ENCODE results near the gene KAT6B. TPM values are rescaled to one million over a fixed set of nuclear protein-coding genes. Genes with fewer than 3 reads are reported as not detected.

Gene KAT6B
- total RNA-seq, 1 experiment from 2014 or later = 21.8 TPM

DNA sequence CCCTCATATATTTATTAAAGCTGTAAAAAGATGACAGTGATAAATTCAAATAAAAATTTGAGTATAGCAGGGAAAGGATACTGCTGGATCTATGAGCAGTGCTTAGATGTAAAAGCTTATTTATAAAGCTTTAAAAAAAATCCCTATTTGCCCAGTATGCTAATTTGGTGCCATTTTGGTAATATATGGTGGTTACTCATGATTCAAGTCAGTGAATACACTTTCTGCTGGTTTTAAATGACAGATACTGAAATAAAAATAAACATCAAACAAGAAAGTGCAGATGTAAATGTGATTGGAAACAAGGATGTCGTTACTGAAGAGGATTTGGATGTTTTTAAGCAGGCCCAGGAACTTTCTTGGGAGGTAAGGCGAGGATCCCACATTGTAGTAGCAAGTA is 150.7 kb downstream of the KAT6B start:
- Histone ChIP-seq H3K36me3 (ENCODE audit: insufficient read depth, low read length, poor library complexity, severe bottlenecking) (no peaks in the 10 kb centered on the region), H3K4me1 (ENCODE audit: insufficient read depth, low read length, poor library complexity, severe bottlenecking) (peaks cover 28% of the 10 kb centered on the region), H3K9me3 (ENCODE audit: low read depth, low read length, poor library complexity, severe bottlenecking) (no peaks in the 10 kb centered on the region), H3K27me3 (replicated peaks; ENCODE audit: insufficient read depth, low read depth, low read length, poor library complexity) (no peaks in the 10 kb centered on the region), H3K4me3 (ENCODE audit: low read depth, low read length, poor library complexity, severe bottlenecking) (no peak overlapping the region), H3K27ac (ENCODE audit: low read depth, low read length, poor library complexity, severe bottlenecking) (no peak overlapping the region)
- BruUV-seq (replicated peaks) = no TSS peak
- no peak for TF ChIP-seq CTCF (conservative IDR thresholded peaks at IDR 0.05; ENCODE audit: low read depth, low read length)
- no peak for TF ChIP-seq EZH2 (IDR thresholded peaks at IDR 0.05; ENCODE audit: borderline replicate concordance, low read depth, low read length, poor library complexity, severe bottlenecking)
- intact Hi-C loops (cut with micrococcal nuclease; ENCODE audit: unreplicated experiment) = no loop called here
- ChIA-PET POLR2A (ENCODE audit: low non-redundant PET) (no interaction called here), CTCF (no interaction called here)
- DNase-seq (ENCODE audit: low spot score) = no peak

DNA sequence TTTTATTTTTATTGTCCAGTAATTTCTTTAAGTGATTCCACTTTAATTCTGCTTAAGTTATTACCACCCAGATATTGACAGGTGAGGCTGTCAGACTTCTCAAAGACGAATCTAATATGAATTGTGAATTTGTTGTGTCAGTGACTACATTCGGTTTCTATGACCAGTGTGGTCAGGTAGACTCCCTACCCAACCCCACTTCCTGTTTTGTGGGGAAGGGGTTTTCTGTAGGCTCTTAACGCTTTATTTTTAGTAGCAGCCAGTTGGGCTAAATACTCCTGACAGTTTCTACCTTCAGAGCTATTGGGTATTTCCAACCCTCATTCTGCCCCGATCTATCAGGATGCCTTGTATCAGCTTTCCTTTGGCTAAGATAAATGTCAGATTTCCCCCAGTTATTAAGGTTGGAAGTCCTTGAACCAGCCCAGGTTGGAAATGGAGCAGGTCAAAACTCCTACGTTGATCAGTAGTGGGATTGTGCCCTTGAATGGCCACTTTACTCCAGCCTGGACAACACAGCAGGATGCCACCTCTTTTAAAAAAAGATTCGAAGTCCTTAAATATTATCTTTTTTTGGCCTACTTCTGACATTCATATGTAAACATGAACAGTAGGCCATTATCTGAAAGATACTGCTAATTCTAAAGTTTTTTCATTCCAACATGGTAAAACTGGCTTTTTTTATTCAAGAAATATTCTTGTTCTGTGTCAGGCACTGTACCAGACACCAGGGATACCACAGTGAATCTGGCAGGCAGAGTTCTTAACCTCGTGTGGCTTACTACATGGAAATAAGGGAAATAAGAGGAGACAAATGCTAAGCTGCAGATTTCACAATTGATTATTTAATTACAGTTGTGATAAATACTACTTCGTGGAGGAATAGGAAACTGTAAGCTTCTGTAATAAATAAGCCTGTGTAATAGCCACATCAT is 151.8 kb downstream of the KAT6B start:
- Histone ChIP-seq H3K4me1 (ENCODE audit: insufficient read depth, low read length, poor library complexity, severe bottlenecking) (peaks cover 18% of the 10 kb centered on the region), H3K27me3 (replicated peaks; ENCODE audit: insufficient read depth, low read depth, low read length, poor library complexity) (no peaks in the 10 kb centered on the region), H3K36me3 (ENCODE audit: insufficient read depth, low read length, poor library complexity, severe bottlenecking) (no peaks in the 10 kb centered on the region), H3K4me3 (ENCODE audit: low read depth, low read length, poor library complexity, severe bottlenecking) (no peak overlapping the region), H3K9me3 (ENCODE audit: low read depth, low read length, poor library complexity, severe bottlenecking) (no peaks in the 10 kb centered on the region), H3K27ac (ENCODE audit: low read depth, low read length, poor library complexity, severe bottlenecking) (no peak overlapping the region)
- TF ChIP-seq EZH2 (IDR thresholded peaks at IDR 0.05; ENCODE audit: borderline replicate concordance, low read depth, low read length, poor library complexity, severe bottlenecking) (no peak), CTCF (conservative IDR thresholded peaks at IDR 0.05; ENCODE audit: low read depth, low read length) (no peak)
- no peak for DNase-seq (ENCODE audit: low spot score)
- POLR2A ChIA-PET (ENCODE audit: low non-redundant PET) = no interaction called here
- no TSS peak for BruUV-seq (replicated peaks)
- intact Hi-C loops (cut with micrococcal nuclease; ENCODE audit: unreplicated experiment) = no loop called here
- CTCF ChIA-PET = no interaction called here

DNA sequence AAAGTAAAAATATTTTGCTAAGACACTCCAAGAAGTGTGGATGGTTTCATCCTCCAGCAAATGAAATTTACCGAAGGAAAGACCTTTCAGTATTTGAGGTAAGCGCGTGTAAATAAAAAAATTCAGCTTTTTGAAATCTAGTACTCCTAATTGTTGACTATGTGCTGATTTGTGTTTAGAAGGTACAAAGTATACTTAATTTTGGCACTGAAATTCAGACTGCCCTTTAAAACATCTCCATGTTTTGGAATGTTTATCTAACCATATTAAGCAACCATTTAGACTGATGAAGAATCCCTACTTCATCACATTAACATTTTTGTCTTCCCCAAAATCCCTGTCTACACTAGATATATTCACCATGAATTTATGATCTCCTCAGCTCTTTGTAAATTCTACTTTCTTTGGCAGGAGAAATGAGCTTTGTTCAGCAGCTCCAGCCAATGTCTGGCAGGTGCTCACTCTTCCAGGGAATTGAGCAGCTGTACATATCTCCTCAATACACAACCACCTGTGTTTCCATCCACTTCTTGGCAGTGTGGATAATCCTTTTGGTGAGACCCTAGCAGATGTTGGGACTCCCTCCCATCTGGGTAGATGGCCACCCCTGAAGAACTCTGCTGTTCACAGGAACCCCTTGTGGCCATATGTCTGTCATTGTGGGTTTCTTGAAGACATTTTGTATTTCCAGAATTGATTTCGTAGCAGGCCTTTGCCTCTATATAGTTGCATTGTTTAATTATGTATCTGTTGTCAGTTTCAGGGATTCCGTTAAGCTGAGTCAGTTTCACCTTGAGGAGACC is 155.6 kb downstream of the KAT6B start:
- no peak for TF ChIP-seq EZH2 (IDR thresholded peaks at IDR 0.05; ENCODE audit: borderline replicate concordance, low read depth, low read length, poor library complexity, severe bottlenecking)
- no peak for TF ChIP-seq CTCF (conservative IDR thresholded peaks at IDR 0.05; ENCODE audit: low read depth, low read length)
- Histone ChIP-seq H3K4me1 (ENCODE audit: insufficient read depth, low read length, poor library complexity, severe bottlenecking) (no peaks in the 10 kb centered on the region), H3K9me3 (ENCODE audit: low read depth, low read length, poor library complexity, severe bottlenecking) (no peaks in the 10 kb centered on the region), H3K27me3 (replicated peaks; ENCODE audit: insufficient read depth, low read depth, low read length, poor library complexity) (no peaks in the 10 kb centered on the region), H3K4me3 (ENCODE audit: low read depth, low read length, poor library complexity, severe bottlenecking) (no peak overlapping the region), H3K27ac (ENCODE audit: low read depth, low read length, poor library complexity, severe bottlenecking) (no peak overlapping the region), H3K36me3 (ENCODE audit: insufficient read depth, low read length, poor library complexity, severe bottlenecking) (no peaks in the 10 kb centered on the region)
- no peak for DNase-seq (ENCODE audit: low spot score)
- intact Hi-C loops (cut with micrococcal nuclease; ENCODE audit: unreplicated experiment) = no loop called here
- CTCF ChIA-PET = interaction anchor here (0.6 kb wide), 1 partner anchor 617 kb away, joined by 3 read pairs; no protein-coding TSS in a partner anchor
- no TSS peak for BruUV-seq (replicated peaks)
- POLR2A ChIA-PET (ENCODE audit: low non-redundant PET) = interaction anchor here (0.5 kb wide), 1 partner anchor 598 kb away, joined by 3 read pairs; no protein-coding TSS in a partner anchor

Data from A673 (cell line).